Activated T-cell treated with anti-CD3 and anti-CD28 coated beads for 48 hours (primary cell): ENCODE results near the gene ICAM4.
A peak's percentile ranks its signal among the peaks of the same experiment; 100 is the strongest.
"Not testable (repeated sequence)": the region's sequence is repeated elsewhere in the genome, so short reads cannot be mapped to it uniquely, and the experiment has no call there.

Experiments
- DNase-seq: peaks from one replicate; pipeline ENCODE4 v3.0.0-alpha.2; 2020; ENCODE audit warnings: low read depth

The ICAM4 gene

DNA sequence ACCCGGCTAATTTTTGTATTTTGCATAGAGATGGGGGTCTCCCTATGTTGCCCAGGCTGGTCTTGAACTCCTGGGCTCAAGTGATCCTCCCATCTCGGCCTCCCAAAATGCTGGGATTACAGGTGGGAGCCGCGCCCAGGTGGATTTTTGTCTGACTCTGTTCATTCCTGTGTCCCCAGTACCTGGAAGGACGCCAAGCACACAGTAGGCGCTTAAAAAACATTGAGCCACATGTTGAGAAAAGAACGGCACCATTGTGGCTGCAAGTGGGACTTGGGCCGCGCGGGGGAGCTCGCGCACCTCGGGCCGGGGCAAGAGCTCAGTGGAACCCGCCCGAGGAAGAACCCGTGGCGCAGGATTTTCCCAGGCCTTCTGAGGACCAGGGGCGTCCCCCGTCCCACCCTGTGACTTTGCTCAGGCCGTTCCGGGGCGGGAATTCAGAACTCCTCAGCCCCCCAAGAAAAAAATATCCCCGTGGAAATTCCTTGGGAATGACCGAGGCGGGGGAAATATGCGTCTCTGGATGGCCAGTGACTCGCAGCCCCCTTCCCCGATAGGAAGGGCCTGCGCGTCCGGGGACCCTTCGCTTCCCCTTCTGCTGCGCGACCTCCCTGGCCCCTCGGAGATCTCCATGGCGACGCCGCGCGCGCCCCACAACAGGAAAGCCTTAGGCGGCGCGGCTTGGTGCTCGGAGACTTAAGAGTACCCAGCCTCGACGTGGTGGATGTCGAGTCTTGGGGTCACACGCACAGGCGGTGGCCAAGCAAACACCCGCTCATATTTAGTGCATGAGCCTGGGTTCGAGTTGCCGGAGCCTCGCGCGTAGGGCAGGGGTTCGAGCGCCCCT, 17.2 kb upstream of the ICAM4 start:
- peak; percentile 86 for DNase-seq

DNA sequence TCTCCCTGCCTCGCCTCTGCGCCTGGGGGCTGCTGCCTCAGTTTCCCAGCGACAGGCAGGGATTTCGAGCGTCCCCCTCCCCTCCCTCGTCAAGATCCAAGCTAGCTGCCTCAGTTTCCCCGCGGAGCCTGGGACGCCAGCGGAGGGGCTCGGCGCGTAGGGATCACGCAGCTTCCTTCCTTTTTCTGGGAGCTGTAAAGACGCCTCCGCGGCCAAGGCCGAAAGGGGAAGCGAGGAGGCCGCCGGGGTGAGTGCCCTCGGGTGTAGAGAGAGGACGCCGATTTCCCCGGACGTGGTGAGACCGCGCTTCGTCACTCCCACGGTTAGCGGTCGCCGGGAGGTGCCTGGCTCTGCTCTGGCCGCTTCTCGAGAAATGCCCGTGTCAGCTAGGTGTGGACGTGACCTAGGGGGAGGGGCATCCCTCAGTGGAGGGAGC, 16.6 kb upstream of the ICAM4 start:
- peak; percentile 80 for DNase-seq

DNA sequence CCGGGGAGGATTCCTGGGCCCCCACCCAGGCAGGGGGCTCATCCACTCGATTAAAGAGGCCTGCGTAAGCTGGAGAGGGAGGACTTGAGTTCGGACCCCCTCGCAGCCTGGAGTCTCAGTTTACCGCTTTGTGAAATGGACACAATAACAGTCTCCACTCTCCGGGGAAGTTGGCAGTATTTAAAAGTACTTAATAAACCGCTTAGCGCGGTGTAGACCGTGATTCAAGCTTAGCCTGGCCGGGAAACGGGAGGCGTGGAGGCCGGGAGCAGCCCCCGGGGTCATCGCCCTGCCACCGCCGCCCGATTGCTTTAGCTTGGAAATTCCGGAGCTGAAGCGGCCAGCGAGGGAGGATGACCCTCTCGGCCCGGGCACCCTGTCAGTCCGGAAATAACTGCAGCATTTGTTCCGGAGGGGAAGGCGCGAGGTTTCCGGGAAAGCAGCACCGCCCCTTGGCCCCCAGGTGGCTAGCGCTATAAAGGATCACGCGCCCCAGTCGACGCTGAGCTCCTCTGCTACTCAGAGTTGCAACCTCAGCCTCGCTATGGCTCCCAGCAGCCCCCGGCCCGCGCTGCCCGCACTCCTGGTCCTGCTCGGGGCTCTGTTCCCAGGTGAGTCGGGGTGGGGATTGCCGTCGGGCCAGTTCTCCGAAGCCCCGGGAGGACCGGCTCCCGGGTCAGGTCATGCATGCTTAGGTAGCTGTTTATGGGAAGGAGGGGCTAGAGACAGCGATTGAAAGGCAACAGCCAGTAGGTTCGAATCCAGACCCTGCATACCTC, 15.9 kb upstream of the ICAM4 start, which contains the start of gene ICAM1:
ICAM1 (plus strand) TSS at position 505 of the 779 bp plus-strand sequence; CDS start at position 545, 40 bp downstream.
- peak; percentile 76 for DNase-seq

DNA sequence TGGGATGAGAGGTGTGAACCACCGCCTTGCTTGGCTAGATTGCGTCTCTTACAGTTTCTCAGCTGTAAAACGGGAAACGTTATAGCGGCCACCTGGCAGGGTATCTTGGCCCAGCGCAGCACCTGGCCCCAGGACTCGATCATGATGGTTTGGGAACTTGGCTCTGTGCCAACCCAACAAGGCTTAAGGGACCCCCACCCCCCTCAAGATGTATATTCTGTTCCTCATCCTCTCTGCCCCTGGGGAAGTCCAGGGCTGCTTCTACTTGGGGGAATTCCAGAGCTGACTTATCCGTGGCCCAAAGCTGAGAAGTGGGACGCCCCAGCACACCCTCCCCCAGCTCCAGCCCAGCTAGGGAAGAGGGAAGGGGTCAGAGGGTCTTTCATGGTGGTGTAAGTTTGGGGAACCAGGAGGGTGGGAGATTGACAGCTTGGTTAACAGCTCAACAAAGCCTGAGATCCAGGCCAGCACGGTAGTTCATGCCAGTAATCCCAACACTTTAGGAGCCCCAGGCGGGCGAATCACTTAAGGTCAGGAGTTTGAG, 15.1 kb upstream of the ICAM4 start:
- DNase-seq: no peak

DNA sequence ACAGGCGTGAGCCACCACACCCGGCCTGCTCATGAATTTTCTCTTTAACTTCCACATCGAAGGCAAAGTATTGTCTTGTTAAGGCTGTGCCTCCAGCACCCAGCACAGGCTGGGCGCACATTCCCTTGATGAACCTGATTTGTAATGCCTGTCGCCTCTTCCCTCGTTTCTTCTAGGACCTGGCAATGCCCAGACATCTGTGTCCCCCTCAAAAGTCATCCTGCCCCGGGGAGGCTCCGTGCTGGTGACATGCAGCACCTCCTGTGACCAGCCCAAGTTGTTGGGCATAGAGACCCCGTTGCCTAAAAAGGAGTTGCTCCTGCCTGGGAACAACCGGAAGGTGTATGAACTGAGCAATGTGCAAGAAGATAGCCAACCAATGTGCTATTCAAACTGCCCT, 12.2 kb upstream of the ICAM4 start:
- DNase-seq: no peak

DNA sequence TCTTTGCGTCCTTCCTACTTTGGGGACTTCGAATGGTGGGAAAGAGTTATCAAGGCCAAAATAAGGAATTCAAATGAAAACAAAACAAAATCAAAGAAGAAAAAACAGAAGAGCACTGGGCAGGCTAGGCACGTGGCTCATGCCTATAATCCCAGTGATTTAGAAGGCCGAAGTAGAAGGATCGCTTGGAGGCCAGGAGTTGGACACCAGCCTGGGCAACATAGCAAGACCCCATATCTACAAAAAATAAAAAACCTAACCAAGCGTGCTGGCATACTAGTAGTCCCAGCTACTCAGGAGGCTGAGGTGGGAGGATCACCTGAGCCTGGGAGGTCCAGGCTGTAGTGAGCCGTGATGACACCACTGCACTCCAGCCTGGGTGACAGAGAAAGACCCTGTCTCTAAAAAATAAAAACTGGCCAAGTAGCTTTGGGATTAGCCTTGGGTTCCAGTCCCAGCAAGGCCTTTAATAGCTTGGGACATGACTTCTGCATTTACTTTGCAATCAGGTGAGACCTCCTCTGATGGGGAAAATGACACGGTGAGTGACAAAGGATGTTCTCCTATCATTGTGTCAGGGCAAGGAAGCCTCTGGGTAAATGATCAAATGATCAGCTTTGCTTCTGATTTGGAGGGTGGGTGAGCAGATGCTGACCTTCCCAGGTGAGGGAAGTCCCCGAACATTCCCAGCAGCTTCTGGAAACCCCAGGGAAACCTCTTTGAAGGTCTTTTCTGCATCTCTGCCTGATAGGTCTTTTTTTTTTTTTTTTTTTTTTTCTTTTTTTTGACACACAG, 8.8 kb upstream of the ICAM4 start:
- DNase-seq: no peak

DNA sequence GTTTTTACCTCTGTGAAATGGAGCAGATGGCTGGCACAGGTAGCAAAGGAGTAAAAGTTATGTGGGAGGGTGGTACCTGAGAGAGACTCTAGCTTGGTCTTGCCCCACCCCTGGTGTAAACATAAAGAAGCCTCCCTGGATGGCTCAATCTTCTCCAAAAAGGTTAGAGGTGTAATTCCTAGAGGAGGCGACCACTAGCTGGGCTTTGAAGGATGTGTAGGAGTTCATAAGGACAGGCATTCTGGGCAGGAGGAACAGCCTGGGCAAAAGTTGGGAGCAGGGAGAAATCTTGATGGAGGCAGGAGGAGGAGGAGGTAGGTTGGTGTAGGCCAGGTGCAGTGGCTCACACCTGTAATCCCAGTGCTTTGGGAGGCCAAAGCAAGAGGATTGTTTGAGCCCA, 7.8 kb upstream of the ICAM4 start:
- DNase-seq: no peak

DNA sequence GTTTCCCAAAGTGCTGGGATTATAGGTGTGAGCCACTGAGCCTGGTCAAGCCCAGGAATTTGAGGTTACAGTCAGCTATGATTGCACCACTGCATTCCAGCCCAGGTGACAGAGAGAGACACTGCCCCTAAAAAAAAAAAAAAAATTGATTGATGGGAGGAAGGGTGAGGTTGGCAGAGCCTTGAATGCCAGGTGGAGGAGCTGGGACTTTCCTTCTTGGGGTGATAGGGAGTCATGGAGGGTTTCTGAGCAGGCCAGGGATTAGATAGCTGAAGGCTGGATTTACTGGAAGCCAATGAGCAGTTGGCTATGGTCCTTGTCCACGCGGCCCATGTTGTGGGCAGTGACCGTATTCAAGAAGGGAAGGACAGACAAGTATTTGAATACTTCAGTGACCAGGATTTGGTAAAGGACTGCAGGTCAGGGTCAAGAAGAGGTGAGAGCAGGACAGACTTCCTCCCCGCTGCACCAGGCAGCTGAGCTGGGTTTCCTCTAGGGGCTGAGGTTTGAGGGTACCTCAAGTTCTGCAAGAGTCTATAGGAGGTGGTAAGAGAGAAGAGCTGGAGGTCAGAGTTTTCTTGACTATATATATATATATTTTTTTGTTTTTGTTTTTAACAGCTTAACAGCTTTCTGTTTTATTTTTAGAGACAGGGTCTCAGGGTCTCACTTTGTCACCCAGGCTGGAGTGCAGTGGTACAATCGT, 6.9 kb upstream of the ICAM4 start:
- no peak for DNase-seq

DNA sequence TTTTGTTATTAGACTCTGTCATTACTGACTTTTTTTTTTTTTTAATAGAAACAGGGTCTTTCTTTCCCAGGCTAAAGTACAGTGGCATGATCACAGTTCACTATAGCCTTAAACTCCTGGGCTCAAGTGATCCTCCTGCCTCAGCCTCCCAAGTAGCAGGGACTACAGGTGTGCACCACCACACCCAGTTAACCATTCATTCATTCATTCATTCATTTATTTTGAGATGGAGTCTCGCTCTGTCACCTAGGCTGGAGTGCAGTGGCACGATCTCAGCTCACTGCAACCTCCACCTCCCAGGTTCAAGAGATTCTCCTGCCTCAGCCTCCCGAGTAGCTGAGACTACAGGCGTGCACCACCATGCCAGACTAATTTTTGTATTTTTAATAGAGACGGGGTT, 4.7 kb upstream of the ICAM4 start:
- not testable (repeated sequence) for DNase-seq

DNA sequence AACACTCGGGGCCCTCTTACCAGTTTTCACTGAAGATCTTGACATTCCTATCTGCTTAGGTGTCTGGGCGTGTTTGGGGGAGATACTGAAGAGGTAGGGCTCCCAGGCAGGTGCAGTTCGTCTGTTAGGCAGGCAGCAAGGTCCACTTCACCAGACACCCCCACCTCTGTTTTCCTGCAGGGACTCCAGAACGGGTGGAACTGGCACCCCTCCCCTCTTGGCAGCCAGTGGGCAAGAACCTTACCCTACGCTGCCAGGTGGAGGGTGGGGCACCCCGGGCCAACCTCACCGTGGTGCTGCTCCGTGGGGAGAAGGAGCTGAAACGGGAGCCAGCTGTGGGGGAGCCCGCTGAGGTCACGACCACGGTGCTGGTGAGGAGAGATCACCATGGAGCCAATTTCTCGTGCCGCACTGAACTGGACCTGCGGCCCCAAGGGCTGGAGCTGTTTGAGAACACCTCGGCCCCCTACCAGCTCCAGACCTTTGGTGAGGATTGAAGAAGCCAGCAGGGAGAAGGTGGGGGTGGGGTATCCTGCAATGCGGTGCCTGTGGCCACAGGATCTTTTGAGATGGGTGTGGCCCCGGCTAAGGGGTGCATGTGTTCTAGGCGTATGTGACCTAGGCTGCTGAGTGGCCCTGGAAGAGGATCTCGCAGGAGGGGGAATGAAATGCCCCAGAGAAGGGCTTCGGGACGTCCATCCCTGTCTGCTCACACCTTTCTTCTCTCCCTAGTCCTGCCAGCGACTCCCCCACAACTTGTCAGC, 3.3 kb upstream of the ICAM4 start:
- no peak for DNase-seq

DNA sequence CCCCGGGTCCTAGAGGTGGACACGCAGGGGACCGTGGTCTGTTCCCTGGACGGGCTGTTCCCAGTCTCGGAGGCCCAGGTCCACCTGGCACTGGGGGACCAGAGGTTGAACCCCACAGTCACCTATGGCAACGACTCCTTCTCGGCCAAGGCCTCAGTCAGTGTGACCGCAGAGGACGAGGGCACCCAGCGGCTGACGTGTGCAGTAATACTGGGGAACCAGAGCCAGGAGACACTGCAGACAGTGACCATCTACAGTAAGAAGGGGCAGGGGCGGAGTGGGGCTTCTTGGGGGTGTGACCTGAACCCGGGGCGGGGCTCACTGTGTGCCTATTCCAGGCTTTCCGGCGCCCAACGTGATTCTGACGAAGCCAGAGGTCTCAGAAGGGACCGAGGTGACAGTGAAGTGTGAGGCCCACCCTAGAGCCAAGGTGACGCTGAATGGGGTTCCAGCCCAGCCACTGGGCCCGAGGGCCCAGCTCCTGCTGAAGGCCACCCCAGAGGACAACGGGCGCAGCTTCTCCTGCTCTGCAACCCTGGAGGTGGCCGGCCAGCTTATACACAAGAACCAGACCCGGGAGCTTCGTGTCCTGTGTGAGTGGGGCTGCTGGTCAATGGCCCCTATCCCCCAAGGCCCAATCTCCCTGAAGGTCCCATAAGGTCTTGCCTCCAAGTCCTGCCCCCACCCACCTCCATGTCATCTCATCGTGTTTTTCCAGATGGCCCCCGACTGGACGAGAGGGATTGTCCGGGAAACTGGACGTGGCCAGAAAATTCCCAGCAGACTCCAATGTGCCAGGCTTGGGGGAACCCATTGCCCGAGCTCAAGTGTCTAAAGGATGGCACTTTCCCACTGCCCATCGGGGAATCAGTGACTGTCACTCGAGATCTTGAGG, 2.4 kb upstream of the ICAM4 start:
- DNase-seq: no peak

DNA sequence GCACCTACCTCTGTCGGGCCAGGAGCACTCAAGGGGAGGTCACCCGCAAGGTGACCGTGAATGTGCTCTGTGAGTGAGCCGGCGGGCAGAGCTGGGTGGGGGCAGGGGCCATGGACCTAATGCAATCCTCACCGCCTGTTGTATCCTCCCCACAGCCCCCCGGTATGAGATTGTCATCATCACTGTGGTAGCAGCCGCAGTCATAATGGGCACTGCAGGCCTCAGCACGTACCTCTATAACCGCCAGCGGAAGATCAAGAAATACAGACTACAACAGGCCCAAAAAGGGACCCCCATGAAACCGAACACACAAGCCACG, 1.8 kb upstream of the ICAM4 start:
- no peak for DNase-seq

DNA sequence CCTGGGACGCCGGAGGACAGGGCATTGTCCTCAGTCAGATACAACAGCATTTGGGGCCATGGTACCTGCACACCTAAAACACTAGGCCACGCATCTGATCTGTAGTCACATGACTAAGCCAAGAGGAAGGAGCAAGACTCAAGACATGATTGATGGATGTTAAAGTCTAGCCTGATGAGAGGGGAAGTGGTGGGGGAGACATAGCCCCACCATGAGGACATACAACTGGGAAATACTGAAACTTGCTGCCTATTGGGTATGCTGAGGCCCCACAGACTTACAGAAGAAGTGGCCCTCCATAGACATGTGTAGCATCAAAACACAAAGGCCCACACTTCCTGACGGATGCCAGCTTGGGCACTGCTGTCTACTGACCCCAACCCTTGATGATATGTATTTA, 1.4 kb upstream of the ICAM4 start:
- DNase-seq: no peak

DNA sequence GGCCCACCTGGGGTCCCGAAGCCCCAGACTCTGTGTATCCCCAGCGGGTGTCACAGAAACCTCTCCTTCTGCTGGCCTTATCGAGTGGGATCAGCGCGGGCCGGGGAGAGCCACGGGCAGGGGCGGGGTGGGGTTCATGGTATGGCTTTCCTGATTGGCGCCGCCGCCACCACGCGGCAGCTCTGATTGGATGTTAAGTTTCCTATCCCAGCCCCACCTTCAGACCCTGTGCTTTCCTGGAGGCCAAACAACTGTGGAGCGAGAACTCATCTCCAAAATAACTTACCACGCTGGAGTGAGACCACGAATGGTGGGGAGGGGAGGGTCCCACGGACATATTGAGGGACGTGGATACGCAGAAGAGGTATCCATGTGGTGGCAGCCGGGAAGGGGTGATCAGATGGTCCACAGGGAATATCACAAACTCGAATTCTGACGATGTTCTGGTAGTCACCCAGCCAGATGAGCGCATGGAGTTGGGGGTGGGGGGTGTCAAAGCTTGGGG, 2.0 kb downstream of the ICAM4 start:
- DNase-seq: no peak

DNA sequence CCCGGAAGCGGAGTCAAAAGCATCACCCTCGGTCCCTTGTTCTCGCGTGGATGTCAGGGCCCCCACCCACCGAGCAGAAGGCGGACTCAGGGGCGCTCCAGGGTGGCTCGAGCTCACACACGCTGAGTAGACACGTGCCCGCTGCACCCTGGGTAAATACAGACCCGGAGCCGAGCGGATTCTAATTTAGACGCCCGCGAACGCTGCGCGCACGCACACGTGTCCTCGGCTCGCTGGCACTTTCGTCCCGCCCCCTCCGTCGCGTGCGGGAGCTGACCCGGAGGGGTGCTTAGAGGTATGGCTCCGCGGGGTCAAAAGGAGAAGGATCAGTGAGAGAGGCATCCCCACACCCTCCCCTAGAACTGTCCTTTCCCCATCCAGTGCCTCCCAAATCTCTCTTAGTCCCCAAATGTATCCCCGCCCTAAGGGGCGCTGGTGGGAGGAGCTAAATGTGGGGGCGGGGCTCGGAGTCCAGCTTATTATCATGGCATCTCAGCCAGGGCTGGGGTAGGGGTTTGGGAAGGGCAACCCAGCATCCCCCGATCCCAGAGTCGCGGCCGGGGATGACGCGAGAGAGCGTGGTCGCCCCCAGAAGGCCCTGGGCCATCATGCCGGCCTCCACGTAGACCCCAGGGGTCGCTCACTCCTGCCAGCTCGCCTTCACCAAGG, 2.5 kb downstream of the ICAM4 start:
- peak; percentile 72 for DNase-seq

DNA sequence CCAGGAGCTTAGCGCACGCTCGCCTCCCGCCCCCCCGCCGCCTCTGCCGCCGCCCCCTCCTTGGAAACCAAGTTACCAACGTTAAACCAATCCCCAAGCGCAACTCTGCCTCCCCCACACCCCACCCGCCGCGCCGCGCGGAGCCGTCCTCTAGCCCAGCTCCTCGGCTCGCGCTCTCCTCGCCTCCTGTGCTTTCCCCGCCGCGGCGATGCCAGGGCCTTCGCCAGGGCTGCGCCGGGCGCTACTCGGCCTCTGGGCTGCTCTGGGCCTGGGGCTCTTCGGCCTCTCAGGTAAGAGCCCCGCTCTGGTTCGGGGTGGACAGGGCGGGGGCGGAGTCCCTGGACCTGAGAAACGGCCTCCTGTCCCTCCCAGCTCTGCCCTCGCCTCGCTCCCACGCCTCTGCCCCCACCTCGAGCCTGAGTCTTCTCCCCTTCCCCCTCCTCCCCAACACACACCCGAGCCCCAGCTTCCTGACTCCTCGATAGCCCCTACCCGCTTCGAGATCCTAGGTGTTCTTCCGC, 3.1 kb downstream of the ICAM4 start, which contains the start of gene ICAM5:
ICAM5 (plus strand) TSS at position 117 of the 521 bp plus-strand sequence; CDS start at position 209, 92 bp downstream.
- no peak for DNase-seq

DNA sequence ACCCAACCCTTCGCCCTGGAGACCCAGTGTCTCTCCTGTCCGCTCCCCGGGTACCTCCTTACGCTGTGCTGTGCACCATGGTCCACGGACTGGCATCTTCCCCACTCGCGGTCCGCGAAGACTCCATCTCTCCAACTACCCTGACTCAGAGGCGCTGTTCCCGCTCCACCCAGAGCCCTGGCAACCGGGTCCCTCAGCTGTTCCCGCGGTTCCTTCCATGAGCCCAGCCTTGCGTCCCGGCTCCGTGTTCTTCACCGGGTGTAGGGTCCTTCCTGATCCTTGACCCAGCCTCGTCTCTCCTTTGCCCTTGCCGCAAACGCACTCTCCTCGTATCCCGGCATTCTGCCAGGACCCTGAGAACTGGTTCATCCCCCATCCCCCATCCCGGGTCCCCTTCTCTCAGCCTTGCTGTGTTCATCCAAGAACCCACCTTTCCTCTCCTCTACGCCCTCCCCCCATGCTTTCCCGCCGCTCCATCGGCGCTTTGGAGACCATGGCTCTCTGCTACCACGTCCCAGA, 3.7 kb downstream of the ICAM4 start:
- no peak for DNase-seq

DNA sequence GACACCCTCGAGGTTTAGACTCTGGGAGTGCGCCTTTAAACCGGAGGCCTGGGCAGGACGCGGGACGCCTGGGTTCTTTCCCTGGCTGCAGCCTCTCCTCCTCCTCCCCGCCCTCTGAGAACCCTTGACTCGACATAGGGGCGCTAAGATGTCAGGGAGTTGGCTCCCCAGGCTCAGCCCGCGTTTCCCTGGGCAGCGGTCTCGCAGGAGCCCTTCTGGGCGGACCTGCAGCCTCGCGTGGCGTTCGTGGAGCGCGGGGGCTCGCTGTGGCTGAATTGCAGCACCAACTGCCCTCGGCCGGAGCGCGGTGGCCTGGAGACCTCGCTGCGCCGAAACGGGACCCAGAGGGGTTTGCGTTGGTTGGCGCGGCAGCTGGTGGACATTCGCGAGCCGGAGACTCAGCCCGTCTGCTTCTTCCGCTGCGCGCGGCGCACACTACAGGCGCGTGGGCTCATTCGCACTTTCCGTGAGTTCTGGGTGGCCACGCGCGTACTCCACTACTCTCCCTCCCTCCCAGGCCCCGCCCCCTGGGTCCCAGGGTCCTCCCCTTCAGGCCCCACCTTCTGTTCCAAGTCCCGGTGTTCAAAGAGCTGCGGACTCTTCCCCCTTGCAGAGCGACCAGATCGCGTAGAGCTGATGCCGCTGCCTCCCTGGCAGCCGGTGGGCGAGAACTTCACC, 4.3 kb downstream of the ICAM4 start:
- no peak for DNase-seq
